HepG2 (cell line): Measurements from ENCODE around the gene EXOC3. TPM values are rescaled to one million over a fixed set of nuclear protein-coding genes. Genes with fewer than 3 reads are reported as not detected.

Experiments
- ATAC-seq: fragments of 200-7000 bp; cut with Tn5 transposase; 3 replicates; pipeline ENCODE4 v1.9.1; 2020; ENCODE audit warnings: mild to moderate bottlenecking, moderate library complexity
- BruUV-seq: library from RNA; stranded (reverse); fragments of 400-500 nt; replicated peaks from 2 replicates; lab custom pipeline; 2021; lab: Mats Ljungman, UMichigan
- CTCF ChIA-PET: fragments of 300-600 bp; formaldehyde crosslinking; extraction: SDS; loops from one replicate; lab custom pipeline; 2021; ENCODE audit warnings: low total read pairs, inconsistent platforms, low intra/inter-chr PET ratio; lab: Yijun Ruan, JAX
- POLR2A ChIA-PET: fragments of 350-600 bp; sonication (Branson Sonifier 250); formaldehyde crosslinking; loops from one replicate; lab custom pipeline; 2020; ENCODE audit warnings: antibody characterized with exemption, inconsistent platforms; lab: Yijun Ruan, JAX
- DNase-seq: peaks from one replicate; pipeline ENCODE4 v3.0.0-alpha.2; 2015; ENCODE audit warnings: low spot score
- FAIRE-seq: peaks from 3 replicates; lab custom pipeline; 2011; peaks lifted over from hg19 to GRCh38; lab: Jason Lieb, UNC
- H2AFZ ChIP-seq: one replicate; pipeline ENCODE4 v1.6.1; 2011; ENCODE audit warnings: low read length, inconsistent platforms
- H3K27ac ChIP-seq: fragments of 300-600 bp; 3 replicates; pipeline ENCODE4 v1.8.0; 2011; ENCODE audit warnings: mixed run types, mild to moderate bottlenecking, mixed read lengths, low read length, inconsistent platforms; ENCODE audit not compliant: insufficient read depth; ENCODE audit errors: extremely low read length
- H3K27me3 ChIP-seq, 2 experiments: fragments of 200-600 bp in 1 of 2; 2 replicates in 1 of 2; 3 replicates in 1 of 2; pipeline versions ENCODE4 v1.6.0 to v1.8.0; 2011; ENCODE audit warnings: low read length in 2 of 2, mild to moderate bottlenecking in 2 of 2, moderate library complexity in 2 of 2, inconsistent platforms in 1 of 2; ENCODE audit not compliant: insufficient read depth in 2 of 2, control insufficient read depth in 1 of 2
- H3K36me3 ChIP-seq, 2 experiments: fragments of 200-600 bp in 1 of 2; replicated peaks in 1 of 2; 2 replicates in 1 of 2; 3 replicates in 1 of 2; pipeline versions ENCODE4 v1.5.1 to v1.8.0; 2011; ENCODE audit warnings: low read length in 2 of 2, inconsistent platforms in 1 of 2; ENCODE audit not compliant: insufficient read depth in 2 of 2, control insufficient read depth in 1 of 2
- H3K4me1 ChIP-seq: 2 replicates; pipeline ENCODE4 v1.5.1; 2012; ENCODE audit warnings: low read length, inconsistent platforms; ENCODE audit not compliant: insufficient read depth
- H3K4me2 ChIP-seq: 2 replicates; pipeline ENCODE4 v1.6.0; 2011; ENCODE audit warnings: low read depth, low read length, inconsistent platforms
- H3K4me3 ChIP-seq, 3 experiments: fragments of 200-600 bp in 1 of 3; sonication (generic), shearing (Covaris generic) in 1 of 3; replicated peaks in 1 of 3; 2 replicates each; pipeline ENCODE4 v1.5.1; 2011 to 2016; ENCODE audit warnings: low read length in 3 of 3, inconsistent platforms in 2 of 3, low read depth in 2 of 3, mild to moderate bottlenecking in 2 of 3, control low read depth in 1 of 3, mixed read lengths in 1 of 3; ENCODE audit not compliant: insufficient read depth in 1 of 3
- H3K79me2 ChIP-seq: one replicate; pipeline ENCODE4 v1.6.1; 2011; ENCODE audit warnings: low read length, inconsistent platforms; ENCODE audit not compliant: insufficient read depth
- H3K9ac ChIP-seq: 2 replicates; pipeline ENCODE4 v1.6.0; 2011; ENCODE audit warnings: mild to moderate bottlenecking, low read depth, low read length, inconsistent platforms; ENCODE audit not compliant: insufficient read depth
- H3K9me3 ChIP-seq: 2 replicates; pipeline ENCODE4 v1.5.1; 2012; ENCODE audit warnings: mild to moderate bottlenecking, low read length
- H4K20me1 ChIP-seq: 2 replicates; pipeline ENCODE4 v1.6.0; 2011; ENCODE audit warnings: inconsistent platforms, mild to moderate bottlenecking, low read length, moderate library complexity; ENCODE audit not compliant: insufficient read depth
- ATF7 ChIP-seq, 2 experiments: fragments of 450-650 bp in 1 of 2; sonication (generic) in 1 of 2; formaldehyde crosslinking in 1 of 2; IDR thresholded peaks; 2 replicates each; pipeline versions ENCODE4 v1.4.0 to v1.6.1; 2016 to 2020; ENCODE audit warnings: antibody characterized with exemption in 1 of 2, mild to moderate bottlenecking in 1 of 2, missing genetic modification reagents in 1 of 2
- CBFB ChIP-seq: sonication (generic); formaldehyde crosslinking; IDR thresholded peaks from 2 replicates; pipeline ENCODE4 v1.4.0; 2020; ENCODE audit warnings: missing genetic modification reagents
- EP300 ChIP-seq, 3 experiments: sonication (generic) in 1 of 3; formaldehyde crosslinking in 1 of 3; IDR thresholded peaks; 2 replicates each; pipeline versions ENCODE4 v1.5.1 to v1.6.1; 2011 to 2020; ENCODE audit warnings: low read depth in 2 of 3, low read length in 2 of 3, borderline replicate concordance in 1 of 3, improper control_type of control experiment in 1 of 3, mild to moderate bottlenecking in 1 of 3, missing genetic modification reagents in 1 of 3, moderate library complexity in 1 of 3
- FOXO1 ChIP-seq: sonication (generic); formaldehyde crosslinking; IDR thresholded peaks from 2 replicates; pipeline ENCODE4 v1.4.0; 2020; ENCODE audit warnings: missing genetic modification reagents
- RARA ChIP-seq: IDR thresholded peaks from 2 replicates; pipeline ENCODE4 v1.6.1; 2016; ENCODE audit warnings: missing genetic modification reagents, missing compliant biosample characterization
- ZBTB8A ChIP-seq: sonication (generic); formaldehyde crosslinking; IDR thresholded peaks from 2 replicates; pipeline ENCODE4 v1.4.0; 2020; ENCODE audit warnings: mild to moderate bottlenecking, low read depth, missing genetic modification reagents, borderline replicate concordance
- ZNF143 ChIP-seq: sonication (generic); formaldehyde crosslinking; IDR thresholded peaks from 2 replicates; pipeline ENCODE4 v1.4.0; 2020; ENCODE audit warnings: missing genetic modification reagents
- ZNF296 ChIP-seq: sonication (generic); formaldehyde crosslinking; conservative IDR thresholded peaks from 2 replicates; pipeline ENCODE4 v1.5.0; 2020; ENCODE audit warnings: mild to moderate bottlenecking, missing genetic modification reagents
- ZNF317 ChIP-seq: sonication (generic); formaldehyde crosslinking; IDR thresholded peaks from 2 replicates; pipeline ENCODE4 v1.5.0; 2020; ENCODE audit warnings: mild to moderate bottlenecking, missing genetic modification reagents
- ZNF414 ChIP-seq: sonication (generic); formaldehyde crosslinking; IDR thresholded peaks from 2 replicates; pipeline ENCODE4 v1.5.0; 2020; ENCODE audit warnings: missing genetic modification reagents
- ZNF552 ChIP-seq: sonication (generic); formaldehyde crosslinking; IDR thresholded peaks from 2 replicates; pipeline ENCODE4 v1.9.0; 2022; ENCODE audit warnings: missing genetic modification reagents, mild to moderate bottlenecking, borderline replicate concordance
- ZNF710 ChIP-seq: sonication (generic); formaldehyde crosslinking; IDR thresholded peaks from 2 replicates; pipeline ENCODE4 v1.5.0; 2020; ENCODE audit warnings: mild to moderate bottlenecking, missing genetic modification reagents, borderline replicate concordance
- WGBS: methylation state at CpG from one replicate; pipeline ENCODE4 v1.1.6; 2017; ENCODE audit warnings: low lambda C conversion rate; 5-methylcytosine and 5-hydroxymethylcytosine counted together
- in situ Hi-C: cut with HindIII; loops from 2 replicates; pipeline ENCODE4 v1.10.0; 2017; ENCODE audit warnings: low pct_unique_long_range_greater_than_20kb; ENCODE audit not compliant: extremely low pct_ligation_motif_present
- intact Hi-C: fragments of 100-400 bp; cut with micrococcal nuclease; formaldehyde crosslinking; loops from one replicate; pipeline ENCODE4 v1.10.0; 2022; ENCODE audit not compliant: unreplicated experiment
- polyA plus RNA-seq, 8 experiments: library from polyadenylated mRNA; depleted of rRNA in 3 of 8; stranded (reverse) in 7 of 8; unstranded in 1 of 8; fragments of >200 nt; fragmentation: Illumina TruSeq in 4 of 8; extraction: Trizol in 4 of 8; gene quantifications; 2 replicates each; pipeline versions ENCODE4 v1.2.1 to v1.2.3, GENCODE V29; 2011 to 2016; ENCODE audit warnings: low read depth in 4 of 8, missing spikeins in 1 of 8, mixed read lengths in 1 of 8; ENCODE audit not compliant: insufficient read depth in 1 of 8
- total RNA-seq, 5 experiments: library from RNA; depleted of rRNA; stranded (reverse); fragments of >200 nt; fragmentation: Illumina TruSeq; extraction: Trizol; gene quantifications; 2 replicates each; pipeline ENCODE4 v1.2.3, GENCODE V29; 2016; ENCODE audit warnings: low read depth in 1 of 5
- TF ChIP-seq, protein P1 (sequence below): sonication (generic); formaldehyde crosslinking; IDR thresholded peaks from 2 replicates; pipeline ENCODE4 v1.5.0; 2020; ENCODE audit warnings: mild to moderate bottlenecking, missing genetic modification reagents
- TF ChIP-seq, protein P2 (sequence below): sonication (generic); formaldehyde crosslinking; IDR thresholded peaks from 2 replicates; pipeline ENCODE4 v1.8.0; 2022; ENCODE audit warnings: mild to moderate bottlenecking, missing genetic modification reagents, moderate library complexity
- TF ChIP-seq, protein P3 (sequence below): sonication (generic); formaldehyde crosslinking; IDR thresholded peaks from 2 replicates; pipeline ENCODE4 v1.4.0; 2020; ENCODE audit warnings: missing genetic modification reagents, borderline replicate concordance

The EXOC3 gene
- total and polyA plus RNA-seq, 2 of the 13 experiments (the other 11 are each of a cell fraction or from before 2014, with no cell fraction given): 9.2 to 20.5 TPM

DNA sequence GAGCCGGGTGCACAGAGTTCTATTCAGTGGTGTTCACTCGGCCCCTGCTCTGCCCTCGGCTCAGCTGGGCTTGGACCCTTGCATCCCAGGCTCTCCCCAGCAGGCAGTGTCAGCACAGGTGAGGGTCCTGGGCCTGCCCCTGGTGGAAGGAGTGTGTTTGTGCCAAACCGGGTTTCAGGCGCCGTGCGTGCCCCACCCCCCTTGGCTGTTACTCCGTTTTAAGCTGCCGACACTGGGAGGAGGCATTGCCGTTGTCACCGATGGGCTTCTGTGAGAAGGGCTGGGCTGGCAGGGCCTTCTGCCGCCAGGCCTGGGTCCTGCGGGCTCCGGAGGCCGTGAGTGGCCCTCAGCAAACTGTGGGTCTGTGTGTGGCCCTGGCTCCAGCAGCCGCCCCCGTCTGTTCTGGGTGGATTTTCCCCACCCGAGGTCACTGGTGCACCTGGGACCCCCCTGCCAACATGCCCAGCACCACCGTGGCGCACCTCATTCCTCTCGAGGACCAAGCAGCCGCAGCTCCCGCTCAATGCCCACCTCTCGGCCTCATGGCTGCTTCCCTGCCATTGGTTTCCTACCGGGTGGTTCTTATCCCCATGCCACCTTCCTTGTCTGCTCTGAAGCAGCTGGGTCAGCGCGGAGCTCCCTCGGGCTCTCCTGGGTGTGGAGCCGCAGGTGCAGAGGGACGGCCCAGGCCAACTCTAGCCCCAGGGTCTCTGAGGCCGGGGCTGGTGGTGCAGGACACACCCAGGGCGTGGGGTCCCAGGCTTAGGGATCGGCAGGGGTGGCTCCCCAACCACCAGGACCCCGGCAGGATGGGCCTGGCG is 44.3 kb upstream of the EXOC3 start:
- CTCF ChIA-PET: no interaction called here
- ATAC-seq: no peak
- H3K27ac ChIP-seq: no peak overlapping the region

More for the DNA sequence above, 44.3 kb upstream of the EXOC3 start:
- in situ Hi-C loops: no loop called here
- FAIRE-seq (no peak), DNase-seq (no peak)
- Histone ChIP-seq H3K27me3 (peaks cover 0 to 2% of the 10 kb centered on the region in 2 experiments; a peak in 2 of 5 replicates), H3K4me1 (peaks cover 12% of the 10 kb centered on the region), H3K9me3 (no peaks in the 10 kb centered on the region), H3K79me2 (no peaks in the 10 kb centered on the region), H4K20me1 (no peaks in the 10 kb centered on the region), H2AFZ (no peak overlapping the region), H3K4me2 (no peak overlapping the region), H3K36me3 (no peaks in the 10 kb centered on the region), H3K9ac (no peak overlapping the region), H3K4me3 (no peak overlapping the region)
- WGBS: 98% methylated on average over 12 of the region's 35 CpGs
- intact Hi-C loops: no loop called here
- TF ChIP-seq, protein P1, sequence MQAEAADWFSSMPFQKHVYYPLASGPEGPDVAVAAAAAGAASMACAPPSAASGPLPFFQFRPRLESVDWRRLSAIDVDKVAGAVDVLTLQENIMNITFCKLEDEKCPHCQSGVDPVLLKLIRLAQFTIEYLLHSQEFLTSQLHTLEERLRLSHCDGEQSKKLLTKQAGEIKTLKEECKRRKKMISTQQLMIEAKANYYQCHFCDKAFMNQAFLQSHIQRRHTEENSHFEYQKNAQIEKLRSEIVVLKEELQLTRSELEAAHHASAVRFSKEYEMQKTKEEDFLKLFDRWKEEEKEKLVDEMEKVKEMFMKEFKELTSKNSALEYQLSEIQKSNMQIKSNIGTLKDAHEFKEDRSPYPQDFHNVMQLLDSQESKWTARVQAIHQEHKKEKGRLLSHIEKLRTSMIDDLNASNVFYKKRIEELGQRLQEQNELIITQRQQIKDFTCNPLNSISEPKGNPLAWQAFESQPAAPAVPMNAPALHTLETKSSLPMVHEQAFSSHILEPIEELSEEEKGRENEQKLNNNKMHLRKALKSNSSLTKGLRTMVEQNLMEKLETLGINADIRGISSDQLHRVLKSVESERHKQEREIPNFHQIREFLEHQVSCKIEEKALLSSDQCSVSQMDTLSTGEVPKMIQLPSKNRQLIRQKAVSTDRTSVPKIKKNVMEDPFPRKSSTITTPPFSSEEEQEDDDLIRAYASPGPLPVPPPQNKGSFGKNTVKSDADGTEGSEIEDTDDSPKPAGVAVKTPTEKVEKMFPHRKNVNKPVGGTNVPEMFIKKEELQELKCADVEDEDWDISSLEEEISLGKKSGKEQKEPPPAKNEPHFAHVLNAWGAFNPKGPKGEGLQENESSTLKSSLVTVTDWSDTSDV (CRISPR knock-in tag): no peak
- TF ChIP-seq ZNF552 (CRISPR knock-in tag) (no peak), ZNF317 (no peak), ZNF710 (CRISPR knock-in tag) (no peak), EP300 (IDR thresholded peaks at IDR 0.05; ENCODE audit: low read depth in 2 of 2, low read length in 2 of 2) (no peak), EP300 (CRISPR knock-in tag; IDR thresholded peaks at IDR 0.05; ENCODE audit: borderline replicate concordance) (no peak), FOXO1 (CRISPR knock-in tag) (no peak), ATF7 (IDR thresholded peaks at IDR 0.05) (no peak), ATF7 (CRISPR knock-in tag; IDR thresholded peaks at IDR 0.05) (no peak), ZNF296 (CRISPR knock-in tag) (no peak), ZNF143 (CRISPR knock-in tag) (no peak), ZBTB8A (CRISPR knock-in tag) (no peak), ZNF414 (no peak), RARA (no peak), CBFB (CRISPR knock-in tag) (no peak)
- TF ChIP-seq, protein P2, sequence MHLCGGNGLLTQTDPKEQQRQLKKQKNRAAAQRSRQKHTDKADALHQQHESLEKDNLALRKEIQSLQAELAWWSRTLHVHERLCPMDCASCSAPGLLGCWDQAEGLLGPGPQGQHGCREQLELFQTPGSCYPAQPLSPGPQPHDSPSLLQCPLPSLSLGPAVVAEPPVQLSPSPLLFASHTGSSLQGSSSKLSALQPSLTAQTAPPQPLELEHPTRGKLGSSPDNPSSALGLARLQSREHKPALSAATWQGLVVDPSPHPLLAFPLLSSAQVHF (CRISPR knock-in tag): no peak
- TF ChIP-seq, protein P3, sequence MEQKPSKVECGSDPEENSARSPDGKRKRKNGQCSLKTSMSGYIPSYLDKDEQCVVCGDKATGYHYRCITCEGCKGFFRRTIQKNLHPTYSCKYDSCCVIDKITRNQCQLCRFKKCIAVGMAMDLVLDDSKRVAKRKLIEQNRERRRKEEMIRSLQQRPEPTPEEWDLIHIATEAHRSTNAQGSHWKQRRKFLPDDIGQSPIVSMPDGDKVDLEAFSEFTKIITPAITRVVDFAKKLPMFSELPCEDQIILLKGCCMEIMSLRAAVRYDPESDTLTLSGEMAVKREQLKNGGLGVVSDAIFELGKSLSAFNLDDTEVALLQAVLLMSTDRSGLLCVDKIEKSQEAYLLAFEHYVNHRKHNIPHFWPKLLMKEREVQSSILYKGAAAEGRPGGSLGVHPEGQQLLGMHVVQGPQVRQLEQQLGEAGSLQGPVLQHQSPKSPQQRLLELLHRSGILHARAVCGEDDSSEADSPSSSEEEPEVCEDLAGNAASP (CRISPR knock-in tag): no peak
- BruUV-seq: no TSS peak
- POLR2A ChIA-PET: no interaction called here
